Prostate gland (tissue), 2 donors: ENCODE data around the gene ACYP2. TPM values are rescaled to one million over a fixed set of nuclear protein-coding genes. Genes with fewer than 3 reads are reported as not detected.

Experiments
- DNase-seq: peaks from one replicate; pipeline ENCODE4 v3.0.0-alpha.2; 2019; ENCODE audit warnings: low spot score
- H3K27ac ChIP-seq, 2 donors: fragments of 200-600 bp; sonication (generic); 2 replicates each; pipeline ENCODE4 v1.5.1; 2017 to 2019
- H3K27me3 ChIP-seq: fragments of 200-600 bp; sonication (generic); replicated peaks from 2 replicates; pipeline ENCODE4 v1.5.1; 2019; ENCODE audit not compliant: insufficient read depth
- H3K36me3 ChIP-seq, 2 donors: fragments of 200-600 bp; sonication (generic); 1 replicate in 1 of 2; 2 replicates in 1 of 2; pipeline versions ENCODE4 v1.5.1 to v1.8.1; 2017 to 2019
- H3K4me1 ChIP-seq: fragments of 200-600 bp; sonication (generic); replicated peaks from 2 replicates; pipeline ENCODE4 v1.5.1; 2019
- H3K4me3 ChIP-seq, 2 donors: fragments of 200-600 bp; sonication (generic); 2 replicates each; pipeline ENCODE4 v1.5.1; 2017 to 2019
- H3K9me3 ChIP-seq: fragments of 200-600 bp; sonication (generic); 2 replicates; pipeline ENCODE4 v1.5.1; 2017
- POLR2A ChIP-seq: fragments of 450-650 bp; IDR thresholded peaks from one replicate; pipeline ENCODE4 v1.6.1; 2016; ENCODE audit warnings: antibody characterized with exemption, mild to moderate bottlenecking
- POLR2AphosphoS5 ChIP-seq: sonication (generic); formaldehyde crosslinking; IDR thresholded peaks from one replicate; pipeline ENCODE4 v1.6.1; 2017; ENCODE audit warnings: antibody characterized with exemption
- WGBS: methylation state at CpG from one replicate; pipeline ENCODE4 v1.1.5; 2018; 5-methylcytosine and 5-hydroxymethylcytosine counted together
- intact Hi-C: fragments of 100-400 bp; cut with DNase I; formaldehyde crosslinking; loops from one replicate; pipeline ENCODE4 v1.14.2; 2022
- total RNA-seq, 2 donors: library from RNA; depleted of rRNA; stranded (reverse); fragments of >200 nt; gene quantifications; one replicate each; pipeline ENCODE4 v1.1.0, GENCODE V29; 2016
- TF ChIP-seq, protein P1 (sequence below), 4 experiments: fragments of 200-600 bp in 2 of 4; fragments of 450-650 bp in 2 of 4; sonication (generic) in 2 of 4; IDR thresholded peaks; 1 replicate in 3 of 4; 2 replicates in 1 of 4; pipeline ENCODE4 v1.5.1; 2016 to 2019; ENCODE audit warnings: antibody characterized with exemption in 4 of 4, mild to moderate bottlenecking in 2 of 4, moderate library complexity in 2 of 4

Gene ACYP2
- total RNA-seq, 2 donors from 2014 or later: 30.6 to 39.7 TPM

DNA sequence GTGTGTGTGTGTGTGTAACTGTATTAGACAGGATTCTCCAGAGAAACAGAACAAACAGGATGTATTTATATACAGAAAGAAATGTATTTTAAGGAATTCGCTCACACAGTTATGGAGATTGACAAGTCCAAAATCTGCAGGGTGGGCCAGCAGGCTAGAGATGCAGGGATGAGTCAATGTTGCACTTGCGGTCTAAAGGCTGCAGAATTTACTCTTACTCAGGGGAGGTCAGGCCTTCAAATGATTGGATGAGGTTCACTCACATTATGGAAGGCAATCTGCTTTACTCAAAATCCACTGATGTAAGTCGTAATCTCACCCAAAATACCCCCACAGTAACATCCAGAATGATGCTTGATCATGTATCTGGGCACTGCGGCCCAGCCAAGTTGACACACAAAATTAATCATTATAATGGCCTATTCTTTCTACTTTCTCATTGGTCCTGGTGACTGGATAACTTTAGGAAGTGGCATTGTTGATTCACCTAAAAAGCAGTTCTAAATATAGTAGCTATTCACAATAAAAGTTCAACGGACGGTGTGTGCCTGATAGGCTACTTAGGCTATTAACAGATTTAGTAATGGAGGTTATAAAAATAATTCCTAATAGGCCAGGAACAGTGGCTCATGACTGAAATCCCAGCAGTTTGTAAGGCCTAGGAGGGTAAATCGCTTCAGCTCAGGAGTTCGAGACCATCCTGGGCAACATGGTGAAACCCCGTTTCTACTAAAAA lies 40.6 kb upstream of the ACYP2 start:
- intact Hi-C loops: no loop called here
- no peak for DNase-seq
- no peak overlapping the region for H3K27ac ChIP-seq

DNA sequence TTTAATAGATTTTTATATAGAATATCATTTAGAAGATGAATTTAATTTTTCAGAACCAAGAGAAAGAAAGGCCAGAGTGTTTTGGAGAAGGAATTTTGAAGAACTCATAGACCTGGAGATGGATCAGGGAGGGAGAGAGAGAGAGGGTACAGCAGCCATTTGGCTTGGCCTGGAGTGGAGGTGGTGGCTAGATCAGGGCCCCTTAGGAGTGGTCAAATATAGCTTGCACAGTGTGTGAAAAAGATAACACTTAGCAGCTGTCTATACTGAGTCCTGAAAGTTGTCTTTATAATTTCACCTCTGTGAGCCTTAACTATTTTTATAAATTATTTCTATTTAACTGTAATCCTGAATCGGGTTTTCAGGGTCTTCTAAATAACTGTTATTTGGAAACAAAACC lies 38.8 kb upstream of the ACYP2 start:
- DNase-seq: no peak
- H3K4me3 ChIP-seq: no peak overlapping the region
- no peaks in the 10 kb centered on the region for H3K27me3 ChIP-seq
- H3K27ac ChIP-seq: no peak overlapping the region
- H3K9me3 ChIP-seq: no peaks in the 10 kb centered on the region
- intact Hi-C loops: no loop called here
- no peak for TF ChIP-seq POLR2A
- TF ChIP-seq, protein P1, sequence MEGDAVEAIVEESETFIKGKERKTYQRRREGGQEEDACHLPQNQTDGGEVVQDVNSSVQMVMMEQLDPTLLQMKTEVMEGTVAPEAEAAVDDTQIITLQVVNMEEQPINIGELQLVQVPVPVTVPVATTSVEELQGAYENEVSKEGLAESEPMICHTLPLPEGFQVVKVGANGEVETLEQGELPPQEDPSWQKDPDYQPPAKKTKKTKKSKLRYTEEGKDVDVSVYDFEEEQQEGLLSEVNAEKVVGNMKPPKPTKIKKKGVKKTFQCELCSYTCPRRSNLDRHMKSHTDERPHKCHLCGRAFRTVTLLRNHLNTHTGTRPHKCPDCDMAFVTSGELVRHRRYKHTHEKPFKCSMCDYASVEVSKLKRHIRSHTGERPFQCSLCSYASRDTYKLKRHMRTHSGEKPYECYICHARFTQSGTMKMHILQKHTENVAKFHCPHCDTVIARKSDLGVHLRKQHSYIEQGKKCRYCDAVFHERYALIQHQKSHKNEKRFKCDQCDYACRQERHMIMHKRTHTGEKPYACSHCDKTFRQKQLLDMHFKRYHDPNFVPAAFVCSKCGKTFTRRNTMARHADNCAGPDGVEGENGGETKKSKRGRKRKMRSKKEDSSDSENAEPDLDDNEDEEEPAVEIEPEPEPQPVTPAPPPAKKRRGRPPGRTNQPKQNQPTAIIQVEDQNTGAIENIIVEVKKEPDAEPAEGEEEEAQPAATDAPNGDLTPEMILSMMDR (IDR thresholded peaks at IDR 0.05): no peak
- TF ChIP-seq POLR2AphosphoS5: no peak
- WGBS: 92% methylated on average over 1 of the region's 1 CpG
- H3K36me3 ChIP-seq: no peaks in the 10 kb centered on the region
- H3K4me1 ChIP-seq: no peaks in the 10 kb centered on the region

More for the DNA sequence above, 40.6 kb upstream of the ACYP2 start:
- Histone ChIP-seq H3K4me3 (no peak overlapping the region), H3K9me3 (no peaks in the 10 kb centered on the region), H3K27me3 (no peaks in the 10 kb centered on the region), H3K4me1 (no peaks in the 10 kb centered on the region), H3K36me3 (no peaks in the 10 kb centered on the region)
- 87% methylated on average over 9 of the region's 9 CpGs for WGBS
- TF ChIP-seq POLR2AphosphoS5 (no peak), POLR2A (no peak)
- TF ChIP-seq, protein P1 (IDR thresholded peaks at IDR 0.05): no peak

DNA sequence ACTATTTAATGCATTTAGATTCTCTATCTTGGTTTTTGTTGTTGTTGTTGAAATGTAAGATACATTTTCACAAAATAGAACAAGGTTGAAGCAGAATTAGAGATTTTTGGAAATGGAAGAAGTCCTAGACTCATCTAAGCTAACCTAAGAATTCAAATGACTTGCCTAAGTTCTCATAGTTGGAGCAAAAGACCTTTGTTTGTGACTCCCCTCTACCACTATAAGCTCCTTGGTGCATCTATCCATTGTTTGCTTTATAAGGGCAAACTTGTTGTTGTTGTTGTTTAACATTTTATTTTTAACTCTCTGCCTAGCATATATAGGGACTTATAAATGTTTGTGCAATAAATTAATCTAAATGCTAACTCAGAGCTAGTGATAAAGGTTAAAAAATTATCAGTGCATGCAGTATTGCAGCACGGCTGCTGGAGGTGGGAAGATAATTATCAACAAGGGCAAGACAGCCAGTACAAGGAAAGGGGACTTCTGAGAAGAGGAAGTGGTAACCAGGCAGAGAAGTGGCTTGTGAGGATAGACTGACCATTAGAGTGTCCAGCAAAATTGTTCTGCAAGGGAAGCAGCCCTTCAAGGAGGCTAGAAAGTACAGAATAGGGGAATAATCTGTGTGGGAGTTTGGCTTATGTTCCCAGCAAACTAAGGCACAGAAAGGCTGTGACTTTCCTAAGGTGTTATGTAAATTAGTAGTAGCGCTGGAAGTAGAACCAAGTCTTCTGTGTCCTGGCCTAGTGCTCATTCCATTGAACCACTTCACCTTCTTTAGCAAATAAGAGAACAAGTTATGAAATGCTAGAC lies 38.1 kb upstream of the ACYP2 start:
- no peak for TF ChIP-seq POLR2AphosphoS5
- no peak for DNase-seq
- WGBS: 95% methylated on average over 2 of the region's 2 CpGs
- H3K27ac ChIP-seq: no peak overlapping the region
- no peak overlapping the region for H3K4me3 ChIP-seq
- no peaks in the 10 kb centered on the region for H3K9me3 ChIP-seq
- intact Hi-C loops: no loop called here
- H3K4me1 ChIP-seq: no peaks in the 10 kb centered on the region
- H3K36me3 ChIP-seq: no peaks in the 10 kb centered on the region
- no peaks in the 10 kb centered on the region for H3K27me3 ChIP-seq

DNA sequence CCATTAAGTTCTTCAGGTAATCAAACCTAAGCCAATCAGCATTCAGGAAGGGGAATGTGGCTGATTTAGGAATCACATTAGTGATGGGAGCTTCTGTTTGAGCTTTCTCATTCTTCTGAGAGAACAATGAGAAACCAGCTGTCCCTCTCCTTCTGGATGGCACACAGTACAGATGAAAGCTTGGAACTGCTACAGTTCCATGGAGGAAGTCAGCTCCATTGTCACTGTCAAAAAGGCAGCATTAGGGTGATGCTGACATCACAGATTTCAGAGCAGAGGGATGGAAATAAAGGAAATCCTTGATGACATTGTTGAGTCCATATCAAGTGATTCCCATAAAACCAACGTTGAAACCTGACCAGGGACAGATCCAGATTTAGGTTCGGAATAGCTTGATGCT lies 36.1 kb upstream of the ACYP2 start:
- WGBS: 60% methylated on average over 2 of the region's 2 CpGs
- no peaks in the 10 kb centered on the region for H3K4me1 ChIP-seq
- TF ChIP-seq POLR2A (no peak), POLR2AphosphoS5 (no peak)
- TF ChIP-seq, protein P1 (IDR thresholded peaks at IDR 0.05): no peak
- H3K4me3 ChIP-seq: no peak overlapping the region
- H3K36me3 ChIP-seq: no peaks in the 10 kb centered on the region
- H3K27me3 ChIP-seq: no peaks in the 10 kb centered on the region
- intact Hi-C loops: no loop called here
- H3K27ac ChIP-seq: no peak overlapping the region
- no peak for DNase-seq
- no peaks in the 10 kb centered on the region for H3K9me3 ChIP-seq

DNA sequence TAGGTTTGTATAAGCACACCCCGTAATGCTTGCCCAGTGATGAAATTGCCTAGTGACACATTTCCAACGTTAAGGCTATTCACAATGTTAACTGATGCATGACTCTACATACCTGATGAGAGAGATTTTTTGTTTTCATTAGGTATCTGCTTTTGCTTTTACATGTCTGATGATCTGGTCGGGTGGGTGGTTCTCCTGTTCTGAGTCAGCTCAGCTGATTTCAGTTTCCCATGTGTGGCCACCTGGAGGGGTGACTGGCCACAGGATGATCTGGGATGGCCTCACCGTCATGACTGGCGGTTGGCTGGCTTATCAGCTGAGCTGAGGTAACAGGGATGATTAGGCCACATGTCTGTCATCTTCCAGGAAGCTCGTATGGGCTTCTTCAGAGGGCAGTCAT lies 33.8 kb upstream of the ACYP2 start:
- Histone ChIP-seq H3K36me3 (no peaks in the 10 kb centered on the region), H3K27me3 (no peaks in the 10 kb centered on the region), H3K9me3 (no peaks in the 10 kb centered on the region), H3K4me1 (no peaks in the 10 kb centered on the region), H3K4me3 (no peak overlapping the region), H3K27ac (no peak overlapping the region)
- WGBS: 79% methylated on average over 6 of the region's 6 CpGs
- intact Hi-C loops: no loop called here
- no peak for TF ChIP-seq POLR2A
- TF ChIP-seq, protein P1 (IDR thresholded peaks at IDR 0.05): no peak
- no peak for TF ChIP-seq POLR2AphosphoS5
- no peak for DNase-seq
